Measurements from ENCODE around the gene GCC1. TPM values are rescaled to one million over a fixed set of nuclear protein-coding genes. Genes with fewer than 3 reads are reported as not detected.
"Not testable (repeated sequence)": the region's sequence is repeated elsewhere in the genome, so short reads cannot be mapped to it uniquely, and the experiment has no call there.

The GCC1 gene
- total and polyA plus RNA-seq, 2 donors (not counting 1 experiment from before 2014, with no cell fraction given) = 10.3 to 25.5 TPM

DNA sequence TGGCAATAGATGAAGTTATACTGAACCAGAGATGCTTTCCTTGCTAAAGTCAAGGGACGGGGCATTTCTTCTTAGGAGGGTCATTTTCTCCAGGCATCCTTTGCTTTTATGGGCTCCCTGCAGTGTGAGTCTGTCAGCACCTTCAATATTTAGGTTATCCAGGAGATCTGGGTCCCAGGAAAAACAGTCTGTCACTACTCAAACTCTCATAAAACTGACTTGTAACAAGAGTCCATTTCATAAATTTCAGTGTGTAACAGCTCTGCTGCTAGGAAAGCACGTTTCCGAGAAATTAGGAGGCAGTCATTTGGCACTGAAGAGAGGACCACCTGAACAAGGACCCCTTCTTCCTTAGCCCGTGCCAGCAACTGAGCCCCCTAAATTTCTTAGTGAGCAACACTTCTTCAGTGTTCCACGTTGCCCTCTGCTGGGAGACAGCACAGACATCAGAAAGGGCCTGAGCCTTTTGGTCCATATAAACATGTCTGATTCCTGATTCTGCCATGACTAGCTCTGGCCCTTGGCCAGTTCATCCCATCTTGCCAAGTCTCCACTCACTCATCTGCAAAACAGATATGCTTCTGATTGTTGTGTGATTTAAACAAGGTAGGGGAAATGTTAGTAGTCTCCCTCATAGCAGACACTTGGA, 7.2 kb downstream of the GCC1 start:
- H4K20me1 ChIP-seq (ENCODE audit: control insufficient read depth, insufficient read depth, low read length, poor library complexity, severe bottlenecking) = peaks cover 30% of the 10 kb centered on the region
- peaks cover 19% of the 10 kb centered on the region for H3K79me2 ChIP-seq (ENCODE audit: control insufficient read depth, insufficient read depth, low read length)
- no peak for DNase-seq
- Mint-ChIP-seq H3K27me3 (no peaks in the 10 kb centered on the region), H3K4me3 (no peak overlapping the region), H3K9me3 (ENCODE audit: insufficient read depth) (no peaks in the 10 kb centered on the region), H3K27ac (no peak overlapping the region), H3K4me1 (peaks cover 30% of the 10 kb centered on the region)
- no peak overlapping the region for H3K27ac ChIP-seq (ENCODE audit: low read length in 2 of 2)
- intact Hi-C loops (cut with micrococcal nuclease) = no loop called here
- WGBS (ENCODE audit: insufficient coverage) = 88% methylated on average over 5 of the region's 5 CpGs
- no peak overlapping the region for H3K9ac ChIP-seq (ENCODE audit: low read length)
- TF ChIP-seq, protein P1, sequence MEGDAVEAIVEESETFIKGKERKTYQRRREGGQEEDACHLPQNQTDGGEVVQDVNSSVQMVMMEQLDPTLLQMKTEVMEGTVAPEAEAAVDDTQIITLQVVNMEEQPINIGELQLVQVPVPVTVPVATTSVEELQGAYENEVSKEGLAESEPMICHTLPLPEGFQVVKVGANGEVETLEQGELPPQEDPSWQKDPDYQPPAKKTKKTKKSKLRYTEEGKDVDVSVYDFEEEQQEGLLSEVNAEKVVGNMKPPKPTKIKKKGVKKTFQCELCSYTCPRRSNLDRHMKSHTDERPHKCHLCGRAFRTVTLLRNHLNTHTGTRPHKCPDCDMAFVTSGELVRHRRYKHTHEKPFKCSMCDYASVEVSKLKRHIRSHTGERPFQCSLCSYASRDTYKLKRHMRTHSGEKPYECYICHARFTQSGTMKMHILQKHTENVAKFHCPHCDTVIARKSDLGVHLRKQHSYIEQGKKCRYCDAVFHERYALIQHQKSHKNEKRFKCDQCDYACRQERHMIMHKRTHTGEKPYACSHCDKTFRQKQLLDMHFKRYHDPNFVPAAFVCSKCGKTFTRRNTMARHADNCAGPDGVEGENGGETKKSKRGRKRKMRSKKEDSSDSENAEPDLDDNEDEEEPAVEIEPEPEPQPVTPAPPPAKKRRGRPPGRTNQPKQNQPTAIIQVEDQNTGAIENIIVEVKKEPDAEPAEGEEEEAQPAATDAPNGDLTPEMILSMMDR (IDR thresholded peaks at IDR 0.05) = no peak
- no peak for TF ChIP-seq EZH2 (IDR thresholded peaks at IDR 0.05; ENCODE audit: borderline replicate concordance, insufficient read depth, low read depth, low read length, poor library complexity, severe bottlenecking)
- POLR2A ChIA-PET = no interaction called here
- H3K36me3 ChIP-seq (replicated peaks in 1 of 2; ENCODE audit: control extremely low read depth in 1 of 2, control insufficient read depth in 1 of 2, extremely low read depth in 1 of 2, insufficient read depth in 2 of 2, low read length in 1 of 2) = peaks cover 0 to 42% of the 10 kb centered on the region in 2 experiments
- CTCF ChIA-PET = interaction anchor here (0.6 kb wide), 1 partner anchor 53 kb away, joined by 4 read pairs; no protein-coding TSS in a partner anchor
- no peak overlapping the region for H3K4me3 ChIP-seq (ENCODE audit: control extremely low read depth in 1 of 5, extremely low read depth in 1 of 5, insufficient read depth in 1 of 5, low read depth in 2 of 5, low read length in 4 of 5)
- peaks cover 6 to 10% of the 10 kb centered on the region in 2 donors for H3K4me1 ChIP-seq (ENCODE audit: control insufficient read depth in 2 of 2, insufficient read depth in 2 of 2, low read length in 2 of 2)
- no peak overlapping the region for H3K4me2 ChIP-seq (replicated peaks; ENCODE audit: low read depth, low read length, poor library complexity, severe bottlenecking)
- no peak for ATAC-seq (ENCODE audit: low read depth)
- no peaks in the 10 kb centered on the region for H3K9me3 ChIP-seq (ENCODE audit: control extremely low read depth in 1 of 3, control insufficient read depth in 2 of 3, insufficient read depth in 1 of 3, low read length in 2 of 3)
- H2AFZ ChIP-seq (ENCODE audit: insufficient read depth, low read depth, low read length, poor library complexity, severe bottlenecking) = no peak overlapping the region
- H3K27me3 ChIP-seq (replicated peaks in 1 of 4; ENCODE audit: control extremely low read depth in 1 of 4, control insufficient read depth in 3 of 4, insufficient read depth in 4 of 4, low read length in 3 of 4) = no peaks in the 10 kb centered on the region

DNA sequence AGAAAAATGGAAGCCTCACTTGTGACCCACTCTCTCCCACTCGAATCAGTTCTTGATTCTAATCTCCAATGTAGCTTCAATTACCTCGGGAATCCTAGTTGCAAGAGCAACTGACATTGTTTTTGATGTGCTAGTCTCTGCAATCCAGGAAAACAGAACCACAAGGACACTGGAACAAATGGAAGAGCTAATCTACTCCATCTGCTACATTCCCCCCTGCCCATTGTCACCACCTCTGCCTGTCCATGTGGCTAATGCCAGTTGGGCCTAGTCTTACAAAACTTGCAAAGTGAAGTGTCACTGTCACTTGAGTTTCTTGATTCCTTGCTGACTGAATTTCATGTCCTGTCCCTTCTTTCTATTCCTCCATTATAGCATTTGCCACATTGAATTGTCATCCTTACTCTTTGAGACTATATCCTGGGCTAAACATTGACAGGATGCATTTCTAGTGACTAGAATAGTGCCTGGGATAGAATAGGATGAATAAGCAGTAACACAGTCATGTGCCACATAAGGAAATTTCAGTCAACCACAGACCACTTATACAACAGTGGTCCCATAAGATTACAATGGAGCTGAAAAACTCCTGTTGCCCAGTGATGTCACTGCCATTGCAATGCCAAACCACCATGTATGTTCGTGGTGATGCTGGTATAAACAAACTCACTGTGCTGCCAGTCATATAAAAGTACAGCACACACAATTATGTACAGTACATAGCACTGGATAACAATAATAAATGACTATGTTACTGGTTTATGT, 13.5 kb downstream of the GCC1 start:
- Histone ChIP-seq H2AFZ (ENCODE audit: insufficient read depth, low read depth, low read length, poor library complexity, severe bottlenecking) (no peak overlapping the region), H3K4me3 (ENCODE audit: control extremely low read depth in 1 of 5, extremely low read depth in 1 of 5, insufficient read depth in 1 of 5, low read depth in 2 of 5, low read length in 4 of 5) (no peak overlapping the region), H3K79me2 (ENCODE audit: control insufficient read depth, insufficient read depth, low read length) (no peaks in the 10 kb centered on the region), H4K20me1 (ENCODE audit: control insufficient read depth, insufficient read depth, low read length, poor library complexity, severe bottlenecking) (no peaks in the 10 kb centered on the region), H3K36me3 (replicated peaks in 1 of 2; ENCODE audit: control extremely low read depth in 1 of 2, control insufficient read depth in 1 of 2, extremely low read depth in 1 of 2, insufficient read depth in 2 of 2, low read length in 1 of 2) (peaks cover 0 to 2% of the 10 kb centered on the region in 2 experiments), H3K4me1 (ENCODE audit: control insufficient read depth in 2 of 2, insufficient read depth in 2 of 2, low read length in 2 of 2) (no peaks in the 10 kb centered on the region), H3K27ac (ENCODE audit: low read length in 2 of 2) (no peak overlapping the region), H3K27me3 (replicated peaks in 1 of 4; ENCODE audit: control extremely low read depth in 1 of 4, control insufficient read depth in 3 of 4, insufficient read depth in 4 of 4, low read length in 3 of 4) (no peaks in the 10 kb centered on the region), H3K9ac (ENCODE audit: low read length) (no peak overlapping the region), H3K4me2 (replicated peaks; ENCODE audit: low read depth, low read length, poor library complexity, severe bottlenecking) (no peak overlapping the region), H3K9me3 (ENCODE audit: control extremely low read depth in 1 of 3, control insufficient read depth in 2 of 3, insufficient read depth in 1 of 3, low read length in 2 of 3) (no peaks in the 10 kb centered on the region)
- Mint-ChIP-seq H3K4me3 (no peak overlapping the region), H3K27ac (no peak overlapping the region), H3K4me1 (no peaks in the 10 kb centered on the region), H3K27me3 (no peaks in the 10 kb centered on the region), H3K9me3 (ENCODE audit: insufficient read depth) (no peaks in the 10 kb centered on the region)
- DNase-seq (no peak), ATAC-seq (ENCODE audit: low read depth) (no peak)
- no CpG with 5 or more reads among the region's 3 CpGs for WGBS (ENCODE audit: insufficient coverage)
- TF ChIP-seq, protein P1 (IDR thresholded peaks at IDR 0.05) = no peak
- no peak for TF ChIP-seq EZH2 (IDR thresholded peaks at IDR 0.05; ENCODE audit: borderline replicate concordance, insufficient read depth, low read depth, low read length, poor library complexity, severe bottlenecking)
- intact Hi-C loops (cut with micrococcal nuclease) = no loop called here
- ChIA-PET CTCF (no interaction called here), POLR2A (no interaction called here)

DNA sequence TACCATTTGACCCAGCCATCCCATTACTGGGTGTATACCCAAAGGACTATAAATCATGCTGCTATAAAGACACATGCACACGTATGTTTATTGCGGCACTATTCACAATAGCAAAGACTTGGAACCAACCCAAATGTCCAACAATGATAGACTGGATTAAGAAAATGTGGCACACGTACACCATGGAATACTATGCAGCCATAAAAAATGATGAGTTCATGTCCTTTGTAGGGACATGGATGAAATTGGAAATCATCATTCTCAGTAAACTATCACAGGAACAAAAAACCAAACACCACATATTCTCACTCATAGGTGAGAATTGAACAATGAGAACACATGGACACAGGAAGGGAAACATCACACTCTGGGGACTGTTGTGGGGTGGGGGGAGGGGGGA, 17.4 kb downstream of the GCC1 start:
- POLR2A ChIA-PET; H3K4me1 ChIP-seq (ENCODE audit: control insufficient read depth in 2 of 2, insufficient read depth in 2 of 2, low read length in 2 of 2); H3K27ac Mint-ChIP-seq; ATAC-seq (ENCODE audit: low read depth); DNase-seq; H2AFZ ChIP-seq (ENCODE audit: insufficient read depth, low read depth, low read length, poor library complexity, severe bottlenecking); H3K27me3 Mint-ChIP-seq; H4K20me1 ChIP-seq (ENCODE audit: control insufficient read depth, insufficient read depth, low read length, poor library complexity, severe bottlenecking); H3K4me3 ChIP-seq (ENCODE audit: control extremely low read depth in 1 of 5, extremely low read depth in 1 of 5, insufficient read depth in 1 of 5, low read depth in 2 of 5, low read length in 4 of 5); H3K9ac ChIP-seq (ENCODE audit: low read length); H3K9me3 Mint-ChIP-seq (ENCODE audit: insufficient read depth); H3K4me2 ChIP-seq (replicated peaks; ENCODE audit: low read depth, low read length, poor library complexity, severe bottlenecking); intact Hi-C loops (cut with micrococcal nuclease); H3K27ac ChIP-seq (ENCODE audit: low read length in 2 of 2); H3K79me2 ChIP-seq (ENCODE audit: control insufficient read depth, insufficient read depth, low read length); H3K4me3 Mint-ChIP-seq; H3K36me3 ChIP-seq (replicated peaks in 1 of 2; ENCODE audit: control extremely low read depth in 1 of 2, control insufficient read depth in 1 of 2, extremely low read depth in 1 of 2, insufficient read depth in 2 of 2, low read length in 1 of 2); H3K9me3 ChIP-seq (ENCODE audit: control extremely low read depth in 1 of 3, control insufficient read depth in 2 of 3, insufficient read depth in 1 of 3, low read length in 2 of 3); H3K27me3 ChIP-seq (replicated peaks in 1 of 4; ENCODE audit: control extremely low read depth in 1 of 4, control insufficient read depth in 3 of 4, insufficient read depth in 4 of 4, low read length in 3 of 4); H3K4me1 Mint-ChIP-seq; CTCF ChIA-PET: not testable (repeated sequence)
- no CpG with 5 or more reads among the region's 3 CpGs for WGBS (ENCODE audit: insufficient coverage)
